GM12878 (cell line): ENCODE data around the gene FUT8. TPM values are rescaled to one million over a fixed set of nuclear protein-coding genes. Genes with fewer than 3 reads are reported as not detected.

Experiments used
- CBX5 ChIP-seq: sonication (generic); IDR thresholded peaks from 2 replicates; pipeline ENCODE4 v1.6.1; 2016; ENCODE audit warnings: low read depth, moderate library complexity, mild to moderate bottlenecking, inconsistent platforms
- RAD21 ChIP-seq: IDR thresholded peaks from 2 replicates; pipeline ENCODE4 v1.6.1; 2011; ENCODE audit warnings: mild to moderate bottlenecking, low read depth, low read length, moderate library complexity; ENCODE audit not compliant: insufficient read depth
- RB1 ChIP-seq: fragments of 450-650 bp; formaldehyde crosslinking; IDR thresholded peaks from 2 replicates; pipeline ENCODE4 v1.6.1; 2017; ENCODE audit warnings: mild to moderate bottlenecking, borderline replicate concordance
- SMARCA5 ChIP-seq: fragments of 450-650 bp; IDR thresholded peaks from 2 replicates; pipeline ENCODE4 v1.6.1; 2017; ENCODE audit warnings: mild to moderate bottlenecking
- polyA plus RNA-seq, 11 experiments: library from polyadenylated mRNA; depleted of rRNA in 4 of 11; unstranded in 6 of 11; stranded (reverse) in 5 of 11; fragments of >200 nt; fragmentation: Nextera tagmentation in 4 of 11; fragmentation: Illumina TruSeq in 1 of 11; extraction: Ambion mirVana in 4 of 11; extraction: Trizol in 1 of 11; gene quantifications; 1 replicate in 1 of 11; 2 replicates in 10 of 11; pipeline versions ENCODE4 v1.2.1 to v1.2.3, GENCODE V29; 2011 to 2016; ENCODE audit warnings: inconsistent platforms in 2 of 11, missing spikeins in 2 of 11, low read depth in 1 of 11
- total RNA-seq, 4 experiments: library from RNA; depleted of rRNA in 3 of 4; stranded (reverse); fragments of >200 nt in 3 of 4; fragmentation: Illumina TruSeq in 1 of 4; extraction: Trizol in 1 of 4; gene quantifications; 2 replicates each; pipeline versions ENCODE4 v1.2.1 to v1.2.3, GENCODE V29; 2013 to 2021
- TF ChIP-seq, protein P1 (sequence below): fragments of 450-650 bp; formaldehyde crosslinking; IDR thresholded peaks from 2 replicates; pipeline ENCODE4 v1.4.0; 2020; ENCODE audit warnings: mild to moderate bottlenecking, moderate library complexity
- TF ChIP-seq, protein P2 (sequence below): fragments of 450-650 bp; formaldehyde crosslinking; IDR thresholded peaks from 2 replicates; pipeline ENCODE4 v1.5.0; 2022; ENCODE audit warnings: mild to moderate bottlenecking, missing genetic modification characterization

FUT8 gene
- total and polyA plus RNA-seq, 10 of the 15 experiments (the other 5 are each of a cell fraction or from before 2014, with no cell fraction given), result 21.3 to 106 (median 66.3) TPM

DNA sequence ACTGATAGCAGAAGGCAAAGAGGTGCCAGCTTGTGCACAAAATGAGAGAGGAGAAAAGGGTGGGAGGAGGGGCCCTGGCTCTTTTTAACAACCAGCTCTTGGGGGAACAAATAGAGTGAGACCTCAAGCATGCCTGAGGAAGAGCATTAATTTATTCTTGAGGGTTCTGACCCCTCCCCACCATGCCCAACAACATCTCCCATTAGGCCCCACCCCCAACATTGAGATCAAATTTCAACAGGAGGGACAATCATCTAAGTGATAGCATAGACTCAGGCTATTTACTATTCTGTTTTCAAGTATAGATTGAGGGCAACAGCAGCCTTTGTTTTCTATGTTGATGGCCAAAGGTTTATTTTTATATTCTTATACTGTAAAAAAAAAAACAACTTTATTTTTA, 59.7 kb downstream of the FUT8 start (continued):
- TF ChIP-seq, protein P1, sequence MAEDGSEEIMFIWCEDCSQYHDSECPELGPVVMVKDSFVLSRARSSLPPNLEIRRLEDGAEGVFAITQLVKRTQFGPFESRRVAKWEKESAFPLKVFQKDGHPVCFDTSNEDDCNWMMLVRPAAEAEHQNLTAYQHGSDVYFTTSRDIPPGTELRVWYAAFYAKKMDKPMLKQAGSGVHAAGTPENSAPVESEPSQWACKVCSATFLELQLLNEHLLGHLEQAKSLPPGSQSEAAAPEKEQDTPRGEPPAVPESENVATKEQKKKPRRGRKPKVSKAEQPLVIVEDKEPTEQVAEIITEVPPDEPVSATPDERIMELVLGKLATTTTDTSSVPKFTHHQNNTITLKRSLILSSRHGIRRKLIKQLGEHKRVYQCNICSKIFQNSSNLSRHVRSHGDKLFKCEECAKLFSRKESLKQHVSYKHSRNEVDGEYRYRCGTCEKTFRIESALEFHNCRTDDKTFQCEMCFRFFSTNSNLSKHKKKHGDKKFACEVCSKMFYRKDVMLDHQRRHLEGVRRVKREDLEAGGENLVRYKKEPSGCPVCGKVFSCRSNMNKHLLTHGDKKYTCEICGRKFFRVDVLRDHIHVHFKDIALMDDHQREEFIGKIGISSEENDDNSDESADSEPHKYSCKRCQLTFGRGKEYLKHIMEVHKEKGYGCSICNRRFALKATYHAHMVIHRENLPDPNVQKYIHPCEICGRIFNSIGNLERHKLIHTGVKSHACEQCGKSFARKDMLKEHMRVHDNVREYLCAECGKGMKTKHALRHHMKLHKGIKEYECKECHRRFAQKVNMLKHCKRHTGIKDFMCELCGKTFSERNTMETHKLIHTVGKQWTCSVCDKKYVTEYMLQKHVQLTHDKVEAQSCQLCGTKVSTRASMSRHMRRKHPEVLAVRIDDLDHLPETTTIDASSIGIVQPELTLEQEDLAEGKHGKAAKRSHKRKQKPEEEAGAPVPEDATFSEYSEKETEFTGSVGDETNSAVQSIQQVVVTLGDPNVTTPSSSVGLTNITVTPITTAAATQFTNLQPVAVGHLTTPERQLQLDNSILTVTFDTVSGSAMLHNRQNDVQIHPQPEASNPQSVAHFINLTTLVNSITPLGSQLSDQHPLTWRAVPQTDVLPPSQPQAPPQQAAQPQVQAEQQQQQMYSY (CRISPR knock-in tag), result no peak
- TF ChIP-seq RB1 (no peak), SMARCA5 (no peak), RAD21 (no peak), CBX5 (no peak)
- TF ChIP-seq, protein P2, sequence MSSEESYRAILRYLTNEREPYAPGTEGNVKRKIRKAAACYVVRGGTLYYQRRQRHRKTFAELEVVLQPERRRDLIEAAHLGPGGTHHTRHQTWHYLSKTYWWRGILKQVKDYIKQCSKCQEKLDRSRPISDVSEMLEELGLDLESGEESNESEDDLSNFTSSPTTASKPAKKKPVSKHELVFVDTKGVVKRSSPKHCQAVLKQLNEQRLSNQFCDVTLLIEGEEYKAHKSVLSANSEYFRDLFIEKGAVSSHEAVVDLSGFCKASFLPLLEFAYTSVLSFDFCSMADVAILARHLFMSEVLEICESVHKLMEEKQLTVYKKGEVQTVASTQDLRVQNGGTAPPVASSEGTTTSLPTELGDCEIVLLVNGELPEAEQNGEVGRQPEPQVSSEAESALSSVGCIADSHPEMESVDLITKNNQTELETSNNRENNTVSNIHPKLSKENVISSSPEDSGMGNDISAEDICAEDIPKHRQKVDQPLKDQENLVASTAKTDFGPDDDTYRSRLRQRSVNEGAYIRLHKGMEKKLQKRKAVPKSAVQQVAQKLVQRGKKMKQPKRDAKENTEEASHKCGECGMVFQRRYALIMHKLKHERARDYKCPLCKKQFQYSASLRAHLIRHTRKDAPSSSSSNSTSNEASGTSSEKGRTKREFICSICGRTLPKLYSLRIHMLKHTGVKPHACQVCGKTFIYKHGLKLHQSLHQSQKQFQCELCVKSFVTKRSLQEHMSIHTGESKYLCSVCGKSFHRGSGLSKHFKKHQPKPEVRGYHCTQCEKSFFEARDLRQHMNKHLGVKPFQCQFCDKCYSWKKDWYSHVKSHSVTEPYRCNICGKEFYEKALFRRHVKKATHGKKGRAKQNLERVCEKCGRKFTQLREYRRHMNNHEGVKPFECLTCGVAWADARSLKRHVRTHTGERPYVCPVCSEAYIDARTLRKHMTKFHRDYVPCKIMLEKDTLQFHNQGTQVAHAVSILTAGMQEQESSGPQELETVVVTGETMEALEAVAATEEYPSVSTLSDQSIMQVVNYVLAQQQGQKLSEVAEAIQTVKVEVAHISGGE (CRISPR knock-in tag), result no peak
